GM19463 (cell line): Measurements from ENCODE around the gene TJP1.
"Not testable (repeated sequence)": the region's sequence is repeated elsewhere in the genome, so short reads cannot be mapped to it uniquely, and the experiment has no call there.

Experiments
- ATAC-seq: cut with Tn5 transposase; IDR thresholded peaks from one replicate; pipeline ENCODE4 v1.9.1; 2021; ENCODE audit warnings: mild to moderate bottlenecking, moderate library complexity; ENCODE audit not compliant: unreplicated experiment

Gene TJP1

GRCh38 chr15:29800491-29801366 lies 21.5 kb downstream of the TJP1 start:
- no peak for ATAC-seq

- ATAC-seq = no peak
These were observed 22.4 kb downstream of the TJP1 start for GRCh38 chr15:29799859-29800258.

- no peak for ATAC-seq
These were observed 26.7 kb downstream of the TJP1 start for GRCh38 chr15:29795610-29796009.

DNA sequence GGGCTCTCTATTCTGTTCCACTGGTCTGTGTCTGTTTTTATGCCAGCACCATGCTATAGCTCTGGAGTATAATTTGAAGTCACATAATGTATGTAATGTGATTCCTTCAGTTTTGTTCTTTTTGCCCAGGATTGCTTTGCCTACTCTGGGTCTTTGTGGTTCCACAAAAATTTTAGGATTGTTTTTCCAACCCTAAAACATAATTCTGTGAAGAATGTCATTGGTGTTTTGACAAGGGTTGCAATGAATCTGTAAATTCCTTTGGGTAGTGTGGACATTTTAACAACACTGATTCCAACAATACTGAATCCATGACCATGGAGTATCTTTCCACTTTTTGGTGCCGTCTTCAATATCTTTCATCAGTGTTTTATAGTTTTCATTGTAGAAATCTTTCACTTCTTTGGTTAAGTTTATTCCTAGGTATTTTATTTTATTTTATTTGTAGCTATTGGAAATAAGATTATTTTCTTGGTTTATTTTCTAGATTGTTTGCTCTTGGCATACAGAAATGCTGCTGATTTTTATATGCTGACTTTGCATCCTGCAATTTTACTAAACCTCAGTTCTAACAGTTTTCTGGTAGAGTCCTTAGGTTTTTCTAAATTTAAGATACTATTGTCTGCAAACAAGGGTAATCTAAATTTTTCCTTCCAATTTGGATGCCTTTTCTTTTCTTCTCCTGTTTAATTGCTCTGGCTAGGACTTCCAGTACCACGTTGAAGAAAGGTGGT lies 29.7 kb downstream of the TJP1 start:
- ATAC-seq = no peak

DNA sequence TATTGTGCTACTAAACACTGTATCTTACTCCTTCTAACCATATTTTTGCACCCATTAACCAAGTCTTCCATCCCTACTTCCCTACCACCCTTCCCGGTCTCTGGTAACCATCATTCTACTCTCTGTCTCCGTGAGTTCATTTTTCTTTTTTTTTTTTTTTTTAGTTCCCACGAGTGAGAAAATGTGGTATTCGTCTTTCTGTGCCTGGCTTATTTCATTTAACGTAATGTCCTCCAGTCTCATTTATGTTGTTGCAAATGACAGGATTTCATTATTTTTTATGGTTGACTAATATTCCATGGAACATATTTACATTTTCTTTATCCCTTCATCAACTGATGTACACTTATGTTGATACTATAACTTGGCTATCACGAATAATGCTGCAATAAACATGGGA lies 31.7 kb downstream of the TJP1 start:
- no peak for ATAC-seq

- no peak for ATAC-seq
These were observed 32.4 kb downstream of the TJP1 start for GRCh38 chr15:29789871-29790270.

DNA sequence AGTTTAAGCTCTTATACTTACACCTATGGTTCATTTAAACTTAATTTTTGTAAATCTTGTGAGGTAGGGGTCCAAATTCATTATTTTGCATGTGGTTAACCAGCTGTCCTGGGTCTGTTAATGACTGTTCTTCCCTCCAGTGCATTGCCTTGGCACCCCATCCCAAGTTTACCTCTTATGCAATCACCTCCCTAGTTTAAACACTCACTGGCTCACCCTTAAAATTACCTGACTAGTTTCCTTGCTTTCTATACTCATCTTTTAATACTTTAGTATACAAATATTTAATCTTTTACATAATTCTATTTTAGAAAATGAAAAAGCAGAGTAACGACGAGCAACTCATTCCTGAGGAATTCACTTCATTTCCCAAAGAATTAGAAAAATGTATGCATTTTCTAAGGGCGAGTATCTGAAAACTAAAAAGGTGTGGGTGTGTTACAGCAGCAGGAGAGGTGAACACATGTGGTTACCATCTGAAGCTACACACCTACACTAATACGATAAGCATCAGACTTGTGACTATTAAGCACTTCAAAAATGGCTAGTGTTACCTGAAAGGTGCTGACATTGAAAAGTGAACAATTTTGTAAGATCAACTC lies 33.7 kb downstream of the TJP1 start:
- no peak for ATAC-seq

DNA sequence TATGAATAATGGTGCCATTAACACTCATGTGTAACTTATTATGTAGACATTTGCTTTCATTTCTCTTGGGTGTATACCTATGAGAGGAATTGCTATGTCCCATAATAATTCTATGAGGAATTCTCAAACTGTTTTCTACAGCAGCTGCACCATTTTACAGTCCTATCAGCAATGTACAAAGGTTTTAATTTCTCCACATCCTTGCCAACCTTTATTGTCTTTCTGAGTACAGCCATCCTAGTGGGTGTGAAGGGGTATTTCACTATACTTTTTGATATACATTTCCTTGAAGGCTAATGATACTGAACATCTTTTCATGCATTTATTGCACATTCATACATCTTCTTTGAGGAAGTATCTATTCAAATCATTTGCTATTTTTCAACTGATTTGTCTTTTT lies 34.5 kb downstream of the TJP1 start:
- ATAC-seq = no peak

- no peak for ATAC-seq
These were observed 36.6 kb downstream of the TJP1 start for GRCh38 chr15:29785642-29786041.

- ATAC-seq = no peak
These were observed 37.1 kb downstream of the TJP1 start for GRCh38 chr15:29785136-29785535.

- ATAC-seq = no peak
These were observed 37.9 kb downstream of the TJP1 start for GRCh38 chr15:29784413-29784812.

- ATAC-seq = not testable (repeated sequence)
These were observed 39.5 kb downstream of the TJP1 start for GRCh38 chr15:29782816-29783215.

DNA sequence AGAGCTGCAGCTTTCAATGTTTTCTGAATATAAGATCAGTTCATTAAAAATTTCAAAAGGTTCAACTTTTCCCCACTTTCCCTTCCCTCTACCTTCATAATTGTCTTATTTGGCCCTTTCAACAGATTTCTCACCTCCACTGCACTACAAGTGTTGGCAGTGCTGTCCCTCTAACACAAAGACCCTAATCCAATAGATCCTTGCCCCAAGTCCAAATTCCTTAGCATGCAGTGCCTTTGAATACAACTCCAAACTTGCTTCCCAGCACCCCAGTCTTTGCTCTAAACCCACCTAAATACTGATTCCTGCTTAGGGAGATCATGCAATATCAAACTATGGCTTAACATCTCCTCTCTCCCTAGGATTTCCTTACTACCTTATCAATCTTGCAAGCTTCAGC lies 43.9 kb downstream of the TJP1 start:
- no peak for ATAC-seq

- no peak for ATAC-seq
These were observed 45.4 kb downstream of the TJP1 start for GRCh38 chr15:29776859-29777258.

GRCh38 chr15:29774900-29775299 lies 47.4 kb downstream of the TJP1 start:
- ATAC-seq = no peak

DNA sequence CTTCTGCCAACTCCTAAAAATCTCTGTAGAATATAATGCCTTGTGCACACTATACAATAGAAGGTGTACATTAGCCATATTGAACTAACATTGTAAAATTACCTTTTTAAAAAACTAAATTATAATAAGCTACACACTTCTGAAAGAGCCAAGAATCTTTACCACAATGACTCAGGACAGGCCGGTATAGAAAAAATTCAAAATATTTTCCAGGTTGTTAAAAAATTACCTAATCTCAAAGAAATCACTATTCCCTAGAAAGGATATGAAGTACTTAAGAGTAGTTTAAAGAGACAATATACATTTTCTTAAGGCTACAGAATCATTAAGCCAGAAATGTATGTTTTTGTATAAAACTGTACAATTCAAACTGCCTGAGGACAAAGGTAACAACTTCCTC lies 48.5 kb downstream of the TJP1 start:
- no peak for ATAC-seq

- ATAC-seq = no peak
These were observed 49.3 kb downstream of the TJP1 start for GRCh38 chr15:29773000-29773399.

- ATAC-seq = no peak
These were observed 51.5 kb downstream of the TJP1 start for GRCh38 chr15:29770796-29771195.

- no peak for ATAC-seq
These were observed 56.3 kb downstream of the TJP1 start for GRCh38 chr15:29765898-29766527.

DNA sequence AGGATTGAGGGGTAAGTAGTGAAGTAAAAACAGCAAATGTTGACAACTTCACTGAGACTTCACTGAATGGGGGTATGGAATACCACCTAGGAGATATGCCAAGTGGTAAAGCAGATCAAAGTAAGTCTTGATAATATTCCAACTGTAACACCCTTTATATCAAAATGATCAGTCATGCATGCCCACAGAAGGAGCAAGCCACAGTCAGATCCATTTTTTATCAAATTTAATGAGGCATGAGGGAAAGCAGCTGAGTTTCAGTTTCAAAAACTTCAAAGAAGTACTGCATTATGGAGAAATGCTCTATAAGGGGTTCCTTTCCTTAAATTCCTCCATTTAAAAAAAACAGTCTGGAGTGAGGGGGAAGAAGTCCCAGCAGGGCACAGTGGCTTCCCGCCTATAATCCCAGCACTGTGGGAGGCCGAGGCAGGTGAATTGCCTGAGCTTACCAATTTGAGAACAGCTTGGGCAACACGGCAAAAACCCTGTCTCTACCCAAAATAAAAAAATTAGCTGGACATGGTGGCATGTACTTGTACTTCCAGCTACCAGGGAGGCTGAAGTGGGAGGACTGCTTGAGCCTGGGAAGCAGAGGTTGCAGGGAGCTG lies 56.9 kb downstream of the TJP1 start:
- ATAC-seq = no peak

- ATAC-seq = no peak
These were observed 62.7 kb downstream of the TJP1 start for GRCh38 chr15:29759596-29759995.
